Activated B cell treated with CpG ODN at 0.5 μM for 24 hours (primary cell): ENCODE data around the gene IRX1. TPM values are rescaled to one million over a fixed set of nuclear protein-coding genes. Genes with fewer than 3 reads are reported as not detected.

Experiments used
- ATAC-seq: fragments of 200-7000 bp; cut with Tn5 transposase; one replicate; pipeline ENCODE4 v1.10.0; 2021; ENCODE audit warnings: low read depth, mild to moderate bottlenecking, moderate library complexity
- CTCF ChIA-PET: fragments of 350-600 bp; sonication (Branson Sonifier 250); formaldehyde crosslinking; loops from one replicate; lab custom pipeline; 2021; ENCODE audit warnings: antibody characterized with exemption; lab: Charles Lee
- POLR2A ChIA-PET: fragments of 350-600 bp; sonication (Branson Sonifier 250); formaldehyde crosslinking; loops from one replicate; lab custom pipeline; 2021; ENCODE audit warnings: antibody characterized with exemption; lab: Charles Lee
- DNase-seq: peaks from one replicate; pipeline ENCODE4 v3.0.0; 2022
- H3K27ac Mint-ChIP-seq: one replicate; pipeline ENCODE4 v1.8.0; 2020; ENCODE audit warnings: mixed read lengths
- H3K27me3 Mint-ChIP-seq: one replicate; pipeline ENCODE4 v1.8.0; 2021; ENCODE audit warnings: mixed read lengths
- H3K36me3 Mint-ChIP-seq: one replicate; pipeline ENCODE4 v1.8.0; 2021; ENCODE audit warnings: low read depth, mixed read lengths
- H3K4me1 Mint-ChIP-seq: one replicate; pipeline ENCODE4 v1.8.0; 2021; ENCODE audit warnings: mixed read lengths
- H3K4me3 Mint-ChIP-seq: one replicate; pipeline ENCODE4 v1.8.0; 2020; ENCODE audit warnings: mild to moderate bottlenecking, mixed read lengths
- H3K9me3 Mint-ChIP-seq: one replicate; pipeline ENCODE4 v1.8.0; 2020; ENCODE audit warnings: mixed read lengths
- intact Hi-C: fragments of 100-400 bp; cut with micrococcal nuclease; formaldehyde crosslinking; loops from one replicate; pipeline ENCODE4 v1.15.1; 2024
- total RNA-seq: library from RNA; stranded (reverse); gene quantifications from 2 replicates; pipeline ENCODE4 v1.2.3, GENCODE V29; 2022
- TF ChIP-seq, protein P1 (sequence below): fragments of 200-600 bp; IDR thresholded peaks from one replicate; pipeline ENCODE4 v1.8.0; 2022; ENCODE audit warnings: antibody characterized with exemption, mild to moderate bottlenecking

The IRX1 gene
- total RNA-seq, 1 donor from 2014 or later, result not detected

GRCh38 chr5:3600106-3601060, 4.8 kb downstream of the IRX1 start:
- Mint-ChIP-seq H3K27me3 (peaks cover 50% of the 10 kb centered on the region), H3K4me3 (no peak overlapping the region), H3K4me1 (no peaks in the 10 kb centered on the region), H3K36me3 (no peaks in the 10 kb centered on the region), H3K9me3 (no peaks in the 10 kb centered on the region), H3K27ac (no peak overlapping the region)
- TF ChIP-seq, protein P1, sequence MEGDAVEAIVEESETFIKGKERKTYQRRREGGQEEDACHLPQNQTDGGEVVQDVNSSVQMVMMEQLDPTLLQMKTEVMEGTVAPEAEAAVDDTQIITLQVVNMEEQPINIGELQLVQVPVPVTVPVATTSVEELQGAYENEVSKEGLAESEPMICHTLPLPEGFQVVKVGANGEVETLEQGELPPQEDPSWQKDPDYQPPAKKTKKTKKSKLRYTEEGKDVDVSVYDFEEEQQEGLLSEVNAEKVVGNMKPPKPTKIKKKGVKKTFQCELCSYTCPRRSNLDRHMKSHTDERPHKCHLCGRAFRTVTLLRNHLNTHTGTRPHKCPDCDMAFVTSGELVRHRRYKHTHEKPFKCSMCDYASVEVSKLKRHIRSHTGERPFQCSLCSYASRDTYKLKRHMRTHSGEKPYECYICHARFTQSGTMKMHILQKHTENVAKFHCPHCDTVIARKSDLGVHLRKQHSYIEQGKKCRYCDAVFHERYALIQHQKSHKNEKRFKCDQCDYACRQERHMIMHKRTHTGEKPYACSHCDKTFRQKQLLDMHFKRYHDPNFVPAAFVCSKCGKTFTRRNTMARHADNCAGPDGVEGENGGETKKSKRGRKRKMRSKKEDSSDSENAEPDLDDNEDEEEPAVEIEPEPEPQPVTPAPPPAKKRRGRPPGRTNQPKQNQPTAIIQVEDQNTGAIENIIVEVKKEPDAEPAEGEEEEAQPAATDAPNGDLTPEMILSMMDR, result no peak
- DNase-seq (no peak), ATAC-seq (no peak)
- ChIA-PET POLR2A (no interaction called here), CTCF (no interaction called here)
- intact Hi-C loops, result no loop called here

DNA sequence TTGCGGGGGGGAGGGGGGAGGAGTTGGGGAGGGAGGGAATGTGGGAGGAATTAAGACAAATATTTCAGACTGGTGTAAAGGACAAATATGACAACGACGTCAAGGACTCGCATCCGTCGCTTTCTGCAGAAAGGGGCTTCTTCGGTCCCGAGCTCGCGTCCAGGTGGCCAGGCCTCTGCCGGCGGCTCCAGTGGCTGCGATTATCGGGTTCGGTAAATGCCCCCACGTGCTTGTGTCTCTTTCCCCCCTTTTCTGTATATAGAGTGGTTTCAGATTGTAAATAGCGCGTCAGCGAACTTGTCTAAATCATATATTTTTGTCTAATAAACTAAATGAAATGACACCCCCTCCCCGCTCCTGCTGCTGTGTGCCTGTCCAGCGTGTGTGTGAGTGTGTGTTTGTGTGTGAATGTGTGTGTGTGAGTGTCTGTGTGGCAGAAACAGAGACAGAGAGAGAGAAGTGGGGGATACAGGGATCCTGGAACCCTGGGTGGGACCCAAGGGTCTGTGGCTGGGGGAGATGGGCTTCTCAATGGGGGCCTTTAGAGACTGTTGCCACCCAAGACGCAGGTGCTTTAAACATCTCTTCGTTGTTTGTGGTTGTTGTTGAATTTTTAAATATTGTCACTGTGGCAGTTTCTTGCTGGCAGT, 5.6 kb downstream of the IRX1 start:
- ChIA-PET POLR2A (no interaction called here), CTCF (no interaction called here)
- Mint-ChIP-seq H3K9me3 (no peaks in the 10 kb centered on the region), H3K4me1 (no peaks in the 10 kb centered on the region), H3K36me3 (no peaks in the 10 kb centered on the region), H3K4me3 (no peak overlapping the region), H3K27me3 (peaks cover 50% of the 10 kb centered on the region), H3K27ac (no peak overlapping the region)
- DNase-seq (no peak), ATAC-seq (no peak)
- intact Hi-C loops, result no loop called here
- TF ChIP-seq, protein P1, result no peak

DNA sequence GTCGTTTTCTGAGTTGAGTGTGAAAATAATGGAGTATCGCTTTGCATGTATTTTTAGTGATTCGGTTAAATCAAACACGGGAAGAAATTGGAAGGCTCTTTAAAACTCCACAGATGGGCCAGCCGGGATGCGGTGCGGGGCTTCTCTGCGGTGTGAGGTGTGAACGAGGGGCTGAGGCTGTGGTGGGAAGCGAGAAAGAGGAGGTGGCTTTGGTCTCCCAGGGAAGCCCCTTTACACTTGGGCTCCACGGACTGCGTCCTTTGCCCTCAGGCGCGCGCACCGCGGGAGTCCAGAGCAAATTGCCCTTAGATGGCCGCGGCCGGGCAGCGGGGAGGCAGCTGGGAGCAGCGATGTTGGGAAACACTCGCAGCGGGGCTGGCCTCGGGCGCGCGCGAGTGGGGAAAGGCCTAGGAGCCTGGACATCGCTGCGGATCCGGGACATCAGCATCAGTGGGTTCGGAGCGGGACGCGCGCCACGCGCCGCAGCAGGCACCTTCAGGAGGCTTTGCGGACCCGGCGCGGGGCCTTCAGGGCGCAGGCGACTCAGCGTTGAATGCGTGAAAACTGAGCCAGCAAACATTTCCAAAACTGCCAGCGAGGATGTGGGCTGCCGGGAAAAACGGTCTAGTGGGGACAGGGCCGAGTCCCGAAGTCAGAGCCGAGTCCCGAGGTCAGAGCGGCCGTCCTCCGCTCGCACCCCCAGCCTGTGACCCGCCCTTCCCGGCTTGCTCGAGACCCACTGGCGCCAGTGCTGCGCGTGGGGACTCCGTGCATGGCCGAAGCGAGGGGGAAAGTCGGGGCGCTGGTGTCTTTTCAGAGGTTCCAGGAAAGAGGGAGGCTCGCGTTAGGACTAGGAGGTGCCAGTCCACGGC, 6.5 kb downstream of the IRX1 start:
- ChIA-PET CTCF (no interaction called here), POLR2A (no interaction called here)
- Mint-ChIP-seq H3K4me3 (no peak overlapping the region), H3K9me3 (no peaks in the 10 kb centered on the region), H3K27me3 (peaks cover 48% of the 10 kb centered on the region), H3K4me1 (no peaks in the 10 kb centered on the region), H3K27ac (no peak overlapping the region), H3K36me3 (no peaks in the 10 kb centered on the region)
- TF ChIP-seq, protein P1, result no peak
- DNase-seq (no peak), ATAC-seq (no peak)
- intact Hi-C loops, result no loop called here

DNA sequence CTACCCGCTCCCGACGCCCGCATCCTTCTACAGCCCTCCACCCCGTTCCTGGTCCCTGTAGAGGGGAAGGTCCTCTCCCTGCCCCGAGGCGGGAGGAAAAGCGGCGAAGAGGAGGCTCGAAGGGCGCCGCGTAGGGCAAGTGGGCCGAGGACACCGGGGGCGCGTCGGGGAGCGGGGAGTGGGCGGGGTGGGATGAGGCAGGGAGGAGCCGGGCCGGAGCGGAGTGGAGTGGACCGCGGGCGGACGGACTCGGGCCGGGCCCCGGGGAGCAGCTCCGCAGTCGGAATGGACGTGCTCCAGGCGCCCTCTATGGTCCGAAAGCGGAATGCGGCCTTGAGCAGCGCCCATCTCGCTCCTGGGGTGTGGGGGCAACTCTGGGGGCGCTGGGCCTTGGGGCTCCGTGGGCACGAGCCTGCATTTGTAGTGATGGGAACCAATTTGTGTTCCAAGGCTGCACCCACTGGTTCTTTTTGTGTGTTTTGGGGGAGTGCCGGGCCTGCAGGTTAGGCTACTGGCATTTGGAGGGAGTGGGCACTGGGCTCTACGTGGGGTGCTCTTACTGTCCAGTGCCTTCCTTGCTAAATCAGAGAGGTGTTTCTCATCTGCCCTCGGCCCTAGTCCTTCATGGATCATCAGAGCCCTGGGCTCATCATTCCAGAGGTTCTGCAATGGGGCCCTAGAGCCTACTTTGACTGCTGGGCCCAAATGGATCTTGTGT, 7.3 kb downstream of the IRX1 start:
- no peak for ATAC-seq
- no peaks in the 10 kb centered on the region for H3K36me3 Mint-ChIP-seq
- no peaks in the 10 kb centered on the region for H3K9me3 Mint-ChIP-seq
- H3K4me3 Mint-ChIP-seq, result no peak overlapping the region
- peaks cover 42% of the 10 kb centered on the region for H3K27me3 Mint-ChIP-seq
- H3K27ac Mint-ChIP-seq, result no peak overlapping the region
- ChIA-PET POLR2A (no interaction called here), CTCF (no interaction called here)
- no peaks in the 10 kb centered on the region for H3K4me1 Mint-ChIP-seq
- no peak for DNase-seq
- TF ChIP-seq, protein P1, result no peak
- intact Hi-C loops, result no loop called here
